OCI-LY1 (cell line): ENCODE results near the gene C4orf36.
A peak's percentile ranks its signal among the peaks of the same experiment; 100 is the strongest.

Source experiments
- H2AFZ ChIP-seq: fragments of 200-600 bp; sonication (generic), shearing (Covaris generic); 2 replicates; pipeline ENCODE4 v1.6.0; 2014; ENCODE audit warnings: antibody characterized with exemption, mild to moderate bottlenecking, low read length
- H3F3A ChIP-seq: fragments of 200-600 bp; sonication (generic), shearing (Covaris generic); 2 replicates; pipeline ENCODE4 v1.6.0; 2014; ENCODE audit warnings: mild to moderate bottlenecking, antibody characterized with exemption, low read length, moderate library complexity; ENCODE audit not compliant: insufficient read depth
- H3K27ac ChIP-seq: fragments of 200-600 bp; sonication (generic); 2 replicates; pipeline ENCODE4 v1.5.1; 2014; ENCODE audit warnings: low read length, mixed run types, mild to moderate bottlenecking, low read depth; ENCODE audit not compliant: poor library complexity, severe bottlenecking
- H3K27me3 ChIP-seq: fragments of 200-600 bp; sonication (generic); 2 replicates; pipeline ENCODE4 v1.6.0; 2014; ENCODE audit warnings: antibody characterized with exemption, mild to moderate bottlenecking, low read length, moderate library complexity; ENCODE audit not compliant: insufficient read depth
- H3K36me3 ChIP-seq: fragments of 200-600 bp; sonication (generic); 2 replicates; pipeline ENCODE4 v1.6.1; 2014; ENCODE audit warnings: mild to moderate bottlenecking, antibody characterized with exemption, low read length, moderate library complexity, mixed read lengths; ENCODE audit not compliant: insufficient read depth
- H3K4me1 ChIP-seq: fragments of 200-600 bp; sonication (generic); 2 replicates; pipeline ENCODE4 v1.5.1; 2014; ENCODE audit warnings: mild to moderate bottlenecking, low read length, moderate library complexity; ENCODE audit not compliant: insufficient read depth, severe bottlenecking
- H3K4me2 ChIP-seq: fragments of 200-600 bp; sonication (generic), shearing (Covaris generic); 2 replicates; pipeline ENCODE4 v1.6.1; 2014; ENCODE audit warnings: low read length
- H3K4me3 ChIP-seq: fragments of 200-600 bp; sonication (generic); 2 replicates; pipeline ENCODE4 v1.5.1; 2014; ENCODE audit warnings: low read length, low read depth, mild to moderate bottlenecking, mixed read lengths; ENCODE audit not compliant: poor library complexity, severe bottlenecking
- H3K79me2 ChIP-seq: fragments of 200-600 bp; shearing (Covaris generic); 2 replicates; pipeline ENCODE4 v1.6.1; 2016; ENCODE audit warnings: mixed run types, low read length, mixed read lengths; ENCODE audit not compliant: insufficient read depth
- H3K9ac ChIP-seq: fragments of 200-600 bp; sonication (generic), shearing (Covaris generic); 2 replicates; pipeline ENCODE4 v1.6.1; 2014; ENCODE audit warnings: mild to moderate bottlenecking, low read length, mixed read lengths
- H3K9me2 ChIP-seq: fragments of 200-600 bp; sonication (generic), shearing (Covaris generic); 2 replicates; pipeline ENCODE4 v1.6.1; 2014; ENCODE audit warnings: low read depth, mild to moderate bottlenecking, low read length, mixed read lengths
- H3K9me3 ChIP-seq: fragments of 200-600 bp; shearing (Covaris generic); 2 replicates; pipeline ENCODE4 v1.6.1; 2014; ENCODE audit warnings: low read length, mixed read lengths
- H4K20me1 ChIP-seq: fragments of 200-600 bp; sonication (generic), shearing (Covaris generic); 2 replicates; pipeline ENCODE4 v1.6.0; 2016; ENCODE audit warnings: mild to moderate bottlenecking, low read length; ENCODE audit not compliant: insufficient read depth
- EZH2 ChIP-seq: fragments of 200-600 bp; sonication (generic), shearing (Covaris generic); IDR thresholded peaks from 2 replicates; pipeline ENCODE4 v1.8.0; 2017; ENCODE audit warnings: borderline replicate concordance, mixed run types, mild to moderate bottlenecking, antibody characterized with exemption, low read length, moderate library complexity, mixed read lengths
- TF ChIP-seq, protein P1 (sequence below): fragments of 200-600 bp; sonication (generic), shearing (Covaris generic); IDR thresholded peaks from 2 replicates; pipeline ENCODE4 v1.5.1; 2017; ENCODE audit warnings: mild to moderate bottlenecking, antibody characterized with exemption, low read length, moderate library complexity, mixed read lengths

The C4orf36 gene

DNA sequence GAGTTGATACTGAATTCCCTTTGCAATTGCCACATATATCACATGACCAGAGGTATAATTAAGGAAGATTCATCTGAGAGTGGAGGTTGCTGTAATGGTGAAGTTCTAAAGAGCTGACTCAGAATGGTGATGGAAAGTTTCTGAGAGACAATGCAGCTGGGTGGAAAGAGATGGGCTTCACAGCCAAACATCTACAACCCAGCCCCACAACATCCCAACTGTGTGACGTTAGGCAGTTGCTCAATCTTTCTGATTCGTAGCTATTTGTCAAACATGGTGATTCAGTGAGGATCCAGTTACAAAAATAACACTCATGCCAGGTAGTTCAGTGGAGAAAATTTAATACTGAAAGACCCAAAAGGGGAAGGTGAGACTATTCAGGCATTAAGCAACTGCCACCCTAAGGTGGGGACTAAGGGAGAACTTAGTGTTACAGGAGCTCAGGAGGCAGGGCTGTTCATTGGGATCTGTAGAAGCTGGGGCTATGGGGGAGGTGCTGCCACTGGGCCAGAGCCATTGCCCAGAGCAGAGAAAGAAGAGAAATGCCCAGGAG is 35.7 kb upstream of the C4orf36 start:
- H3K4me3 ChIP-seq: no peak overlapping the region
- no peaks in the 10 kb centered on the region for H3K27me3 ChIP-seq
- no peaks in the 10 kb centered on the region for H3K79me2 ChIP-seq
- no peaks in the 10 kb centered on the region for H3K36me3 ChIP-seq
- peaks cover 32% of the 10 kb centered on the region for H3K4me1 ChIP-seq
- no peak overlapping the region for H2AFZ ChIP-seq
- H3K9me2 ChIP-seq: no peaks in the 10 kb centered on the region
- peak overlapping the region; percentile 71 for H3K27ac ChIP-seq
- TF ChIP-seq EZH2: no peak
- TF ChIP-seq, protein P1, sequence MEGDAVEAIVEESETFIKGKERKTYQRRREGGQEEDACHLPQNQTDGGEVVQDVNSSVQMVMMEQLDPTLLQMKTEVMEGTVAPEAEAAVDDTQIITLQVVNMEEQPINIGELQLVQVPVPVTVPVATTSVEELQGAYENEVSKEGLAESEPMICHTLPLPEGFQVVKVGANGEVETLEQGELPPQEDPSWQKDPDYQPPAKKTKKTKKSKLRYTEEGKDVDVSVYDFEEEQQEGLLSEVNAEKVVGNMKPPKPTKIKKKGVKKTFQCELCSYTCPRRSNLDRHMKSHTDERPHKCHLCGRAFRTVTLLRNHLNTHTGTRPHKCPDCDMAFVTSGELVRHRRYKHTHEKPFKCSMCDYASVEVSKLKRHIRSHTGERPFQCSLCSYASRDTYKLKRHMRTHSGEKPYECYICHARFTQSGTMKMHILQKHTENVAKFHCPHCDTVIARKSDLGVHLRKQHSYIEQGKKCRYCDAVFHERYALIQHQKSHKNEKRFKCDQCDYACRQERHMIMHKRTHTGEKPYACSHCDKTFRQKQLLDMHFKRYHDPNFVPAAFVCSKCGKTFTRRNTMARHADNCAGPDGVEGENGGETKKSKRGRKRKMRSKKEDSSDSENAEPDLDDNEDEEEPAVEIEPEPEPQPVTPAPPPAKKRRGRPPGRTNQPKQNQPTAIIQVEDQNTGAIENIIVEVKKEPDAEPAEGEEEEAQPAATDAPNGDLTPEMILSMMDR: no peak
- no peaks in the 10 kb centered on the region for H3F3A ChIP-seq
- H3K4me2 ChIP-seq: peak overlapping the region; percentile 38
- no peaks in the 10 kb centered on the region for H3K9me3 ChIP-seq
- H3K9ac ChIP-seq: peak overlapping the region; percentile 17; the same call in 1 of the 2 replicates
- no peaks in the 10 kb centered on the region for H4K20me1 ChIP-seq

DNA sequence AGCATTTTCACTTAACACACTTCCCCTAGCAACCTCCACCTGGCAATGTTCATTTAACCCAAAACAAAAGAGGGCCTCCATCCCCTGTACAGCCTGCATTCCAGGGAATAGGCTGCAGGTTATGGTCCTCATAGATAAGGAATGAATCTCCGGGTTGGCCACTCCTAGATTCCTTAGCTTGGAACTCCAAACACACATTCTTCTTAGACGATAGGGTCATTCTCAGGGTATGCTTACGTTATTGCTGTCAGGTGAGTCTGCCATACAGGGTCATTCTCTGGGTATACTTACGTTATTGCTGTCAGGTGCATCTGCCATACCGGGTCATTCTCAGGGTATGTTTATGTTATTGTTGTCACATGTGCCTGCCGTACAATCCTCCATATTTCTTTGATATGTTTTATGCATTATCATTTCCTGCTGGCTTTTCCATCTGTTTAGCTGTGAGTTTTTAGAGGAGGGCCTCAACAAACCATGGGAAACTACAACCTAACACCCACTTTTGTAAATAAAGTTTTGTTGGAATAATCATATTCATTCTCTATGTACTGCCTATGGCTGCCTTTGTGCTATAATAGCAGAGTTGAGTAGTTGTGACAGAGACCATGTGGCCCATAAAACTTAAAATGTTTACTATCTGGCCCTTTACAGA is 34.3 kb upstream of the C4orf36 start:
- Histone ChIP-seq H2AFZ (no peak overlapping the region), H3K9me2 (no peaks in the 10 kb centered on the region), H3K27ac (no peak overlapping the region), H3K4me1 (peaks cover 32% of the 10 kb centered on the region), H3K36me3 (no peaks in the 10 kb centered on the region), H3K4me3 (no peak overlapping the region), H3F3A (no peaks in the 10 kb centered on the region), H3K4me2 (no peak overlapping the region), H4K20me1 (no peaks in the 10 kb centered on the region), H3K9ac (no peak overlapping the region), H3K79me2 (no peaks in the 10 kb centered on the region), H3K9me3 (no peaks in the 10 kb centered on the region), H3K27me3 (no peaks in the 10 kb centered on the region)
- no peak for TF ChIP-seq EZH2
- TF ChIP-seq, protein P1: no peak

DNA sequence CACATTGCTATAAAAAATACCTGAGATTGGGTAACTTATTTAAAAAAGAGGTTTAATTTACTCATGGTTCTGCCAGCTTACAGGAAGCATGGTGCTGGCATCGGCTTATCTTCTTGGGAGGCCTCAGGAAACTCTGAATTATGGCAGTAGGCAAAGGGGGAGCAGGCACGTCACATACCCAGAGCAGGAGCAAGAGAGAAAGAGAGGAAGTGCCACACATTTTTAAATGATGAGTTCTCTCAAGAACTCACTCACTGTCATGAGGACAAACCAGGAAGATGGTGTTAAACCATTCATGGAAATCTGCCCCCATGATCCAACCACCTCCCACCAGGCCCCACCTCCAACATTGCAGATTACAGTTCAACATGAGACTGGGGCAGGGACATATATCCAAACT is 32.6 kb upstream of the C4orf36 start:
- no peak overlapping the region for H3K4me2 ChIP-seq
- no peaks in the 10 kb centered on the region for H3K9me3 ChIP-seq
- no peaks in the 10 kb centered on the region for H3K79me2 ChIP-seq
- no peaks in the 10 kb centered on the region for H4K20me1 ChIP-seq
- H3K36me3 ChIP-seq: no peaks in the 10 kb centered on the region
- H3K9ac ChIP-seq: no peak overlapping the region
- no peak overlapping the region for H3K27ac ChIP-seq
- no peak overlapping the region for H3K4me3 ChIP-seq
- no peaks in the 10 kb centered on the region for H3K27me3 ChIP-seq
- H3F3A ChIP-seq: no peaks in the 10 kb centered on the region
- no peaks in the 10 kb centered on the region for H3K9me2 ChIP-seq
- peaks cover 21% of the 10 kb centered on the region for H3K4me1 ChIP-seq
- H2AFZ ChIP-seq: no peak overlapping the region
- TF ChIP-seq EZH2: no peak
